HG02885 (cell line): Measurements from ENCODE around the gene BCKDHB.

Source experiments
- ATAC-seq: cut with Tn5 transposase; IDR thresholded peaks from one replicate; pipeline ENCODE4 v1.9.1; 2021; ENCODE audit warnings: mild to moderate bottlenecking; ENCODE audit not compliant: unreplicated experiment, poor library complexity

The BCKDHB gene

DNA sequence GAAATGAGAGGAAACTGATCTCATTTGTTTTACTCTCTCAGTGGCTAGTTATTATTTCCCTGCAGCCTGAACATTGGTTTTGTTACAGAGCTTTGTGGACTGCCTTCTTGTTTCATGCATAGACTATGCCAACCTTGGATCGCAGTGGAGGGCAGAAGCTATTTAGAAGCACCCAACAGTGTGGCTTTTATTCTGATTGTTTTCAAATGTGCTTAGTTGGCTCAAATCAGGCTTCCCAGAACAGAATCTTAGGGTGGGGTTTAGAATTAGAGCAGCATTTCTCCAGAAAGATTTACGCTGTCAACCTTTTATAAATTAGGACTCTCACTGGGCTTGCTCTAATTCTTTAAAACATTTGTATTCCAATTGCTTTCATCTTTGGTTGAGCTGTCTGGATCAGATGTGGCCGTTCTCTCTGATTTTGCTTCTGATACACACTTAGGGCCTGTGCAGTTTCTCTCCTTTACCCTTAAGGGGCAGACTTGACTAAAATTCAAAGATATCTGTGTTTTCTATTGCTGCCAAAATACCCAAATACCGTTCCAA is 210.3 kb downstream of the BCKDHB start:
- no peak for ATAC-seq

DNA sequence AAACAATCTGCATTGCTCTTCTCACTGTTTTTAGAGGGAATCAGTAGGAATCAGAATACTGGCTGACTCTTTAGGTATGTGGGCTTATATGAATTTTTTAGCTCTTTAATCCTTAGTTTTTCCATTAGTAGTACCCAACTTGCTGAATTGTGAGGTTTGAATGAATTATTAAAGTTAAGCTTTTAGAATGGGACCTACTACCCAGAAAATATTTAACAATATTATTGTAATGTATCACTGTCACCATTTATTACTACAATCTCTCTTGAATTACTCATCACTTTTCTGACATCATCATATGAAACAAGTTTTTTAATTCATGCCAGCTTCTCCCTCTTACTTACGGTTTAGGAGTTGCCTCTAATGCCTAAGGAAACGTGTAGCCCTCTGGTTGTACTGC is 212.7 kb downstream of the BCKDHB start:
- no peak for ATAC-seq

DNA sequence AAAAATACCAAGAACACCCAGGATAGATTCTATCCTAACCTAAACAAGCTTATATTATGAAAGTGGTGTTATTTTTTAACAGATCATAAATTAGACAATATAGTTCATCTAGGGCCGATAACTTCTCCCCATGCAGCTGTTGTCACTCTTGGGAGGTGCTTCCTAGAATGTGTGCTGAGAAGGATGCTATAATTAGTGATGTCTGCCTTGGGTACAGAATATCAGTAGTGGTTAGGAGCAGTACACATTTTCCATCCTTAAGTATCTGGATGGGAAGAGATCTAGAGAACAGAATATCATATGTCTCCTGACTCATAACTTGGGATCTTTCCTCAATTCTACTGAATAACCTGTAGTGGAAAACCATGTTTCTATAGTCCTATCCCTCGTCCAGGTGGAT is 214.5 kb downstream of the BCKDHB start:
- ATAC-seq = no peak

DNA sequence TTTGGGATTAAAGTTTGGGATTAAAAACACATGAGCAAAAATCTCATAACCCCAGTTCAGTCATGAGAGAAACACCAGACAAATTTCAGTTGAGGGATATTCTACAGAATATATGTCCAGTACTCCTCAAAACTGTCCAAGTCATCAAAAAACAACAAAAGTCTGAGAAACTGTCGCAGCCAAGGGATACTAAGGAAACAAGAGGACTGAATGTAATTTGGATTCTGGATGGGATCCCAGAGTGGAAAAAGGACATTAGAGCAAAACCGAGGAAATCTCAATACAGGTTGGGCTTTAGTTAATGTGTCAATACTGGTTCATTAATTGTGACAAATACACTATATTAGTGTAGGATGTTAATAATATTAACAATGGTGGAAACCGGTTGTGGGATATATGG is 219.3 kb downstream of the BCKDHB start:
- no peak for ATAC-seq

DNA sequence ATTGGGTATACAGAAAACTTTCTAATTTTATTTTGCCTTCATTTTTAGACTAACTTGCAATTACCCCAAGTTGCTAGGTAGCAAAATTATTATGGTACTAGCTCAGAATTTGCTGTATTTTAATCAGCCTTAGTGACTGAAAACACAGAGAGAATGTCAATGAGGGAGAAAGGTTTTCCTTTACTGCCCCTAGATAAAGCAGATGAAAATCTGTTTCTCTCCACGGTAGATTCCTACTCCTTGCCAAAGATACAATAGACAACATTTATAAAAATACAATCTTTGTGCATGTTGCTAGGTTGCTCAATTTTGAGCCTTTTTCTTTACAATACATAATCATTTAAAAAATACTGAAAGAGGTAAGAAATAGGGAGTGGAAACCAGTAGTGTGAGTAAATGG is 222.2 kb downstream of the BCKDHB start:
- ATAC-seq = no peak

DNA sequence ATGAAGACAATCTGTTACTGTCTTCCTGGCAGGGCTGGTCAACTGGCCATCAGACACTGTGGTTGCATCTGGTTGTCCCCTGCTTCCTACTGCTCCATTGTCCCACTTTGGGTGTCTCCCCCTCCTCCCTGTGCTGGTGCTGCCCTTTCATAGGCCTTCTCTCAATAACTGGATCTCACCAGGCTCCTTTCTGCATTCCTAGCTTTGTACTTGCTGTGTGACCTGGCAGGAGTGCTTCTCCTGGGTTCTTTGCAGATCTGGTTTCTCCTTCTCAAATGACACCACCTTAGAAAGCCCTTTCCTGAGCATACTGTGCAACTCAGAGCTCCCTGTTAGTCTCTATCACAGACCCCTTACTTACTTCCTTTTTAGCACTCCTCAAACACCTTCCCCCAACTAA is 223.0 kb downstream of the BCKDHB start:
- no peak for ATAC-seq

DNA sequence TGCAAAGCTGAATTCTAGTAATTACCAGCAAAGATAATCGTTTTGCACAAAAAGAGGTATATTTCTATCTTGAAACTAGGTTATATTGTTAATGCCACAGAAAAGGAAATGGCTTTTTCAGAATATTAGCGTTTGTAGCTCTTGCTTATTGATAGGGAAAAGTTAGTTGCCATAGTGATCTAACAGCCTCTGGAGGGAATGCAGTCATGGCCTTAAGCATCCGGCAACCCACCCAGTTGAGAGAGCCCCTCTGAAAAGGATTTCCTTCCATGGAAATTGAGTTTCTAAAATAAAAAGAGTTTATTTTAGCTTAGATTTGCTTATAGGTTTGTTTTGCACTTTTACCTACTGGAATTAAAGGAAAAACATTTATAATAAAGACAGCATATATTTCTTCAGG is 224.5 kb downstream of the BCKDHB start:
- ATAC-seq = no peak

DNA sequence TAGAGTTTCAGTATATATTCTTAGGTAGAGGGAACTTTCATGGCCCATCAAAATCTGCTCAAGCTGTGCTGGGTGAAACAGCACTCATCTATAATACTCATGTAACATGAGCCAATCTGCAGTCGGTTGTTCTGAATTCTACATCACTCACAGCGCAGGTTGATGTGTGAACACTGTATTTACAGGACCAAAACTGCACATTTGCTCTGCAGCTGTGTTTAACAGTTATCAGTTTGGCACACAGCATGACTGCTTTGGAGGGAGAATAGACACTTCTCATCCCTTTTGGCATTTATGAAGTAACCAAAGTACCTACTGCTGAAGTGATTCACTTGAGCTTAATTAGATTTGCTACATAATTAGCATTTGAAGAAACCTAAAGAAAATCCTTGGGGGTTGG is 225.1 kb downstream of the BCKDHB start:
- ATAC-seq = no peak

DNA sequence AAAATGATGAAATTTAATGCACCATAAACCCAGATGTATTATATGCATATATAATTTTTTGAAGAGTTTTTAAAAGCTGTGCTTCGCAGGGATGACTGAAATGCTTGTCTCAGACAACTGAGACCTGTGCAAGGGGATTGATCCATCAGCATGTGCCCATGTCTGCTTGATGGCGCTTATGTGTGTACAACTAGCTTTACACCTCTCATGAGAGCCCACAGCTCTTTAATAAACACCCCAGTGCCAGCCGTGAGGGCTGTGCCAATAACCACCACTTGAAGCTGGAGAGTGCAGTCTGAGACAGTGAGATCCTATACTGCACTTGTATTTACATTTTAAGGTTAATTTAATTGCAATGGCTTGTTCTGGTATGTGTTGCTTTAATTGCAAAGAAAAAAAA is 225.5 kb downstream of the BCKDHB start:
- ATAC-seq = no peak

DNA sequence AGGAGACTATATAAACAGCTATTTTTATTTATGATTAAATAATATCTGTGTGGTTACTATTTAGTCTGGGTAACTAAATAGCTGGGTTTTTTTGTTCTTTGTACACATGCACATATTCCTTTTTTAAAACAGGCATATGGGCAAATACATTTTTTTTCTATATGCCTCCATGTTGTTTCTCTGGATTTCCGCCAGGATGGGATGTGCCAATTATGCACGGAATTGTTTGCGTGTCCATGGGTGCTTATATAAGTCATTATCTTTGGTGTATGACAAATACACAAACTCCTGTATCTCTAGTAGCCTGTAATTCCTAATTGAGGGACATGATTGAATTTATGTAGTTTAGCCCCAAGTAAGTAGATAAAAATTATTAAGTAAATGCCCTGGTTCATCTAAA is 226.9 kb downstream of the BCKDHB start:
- ATAC-seq = no peak

DNA sequence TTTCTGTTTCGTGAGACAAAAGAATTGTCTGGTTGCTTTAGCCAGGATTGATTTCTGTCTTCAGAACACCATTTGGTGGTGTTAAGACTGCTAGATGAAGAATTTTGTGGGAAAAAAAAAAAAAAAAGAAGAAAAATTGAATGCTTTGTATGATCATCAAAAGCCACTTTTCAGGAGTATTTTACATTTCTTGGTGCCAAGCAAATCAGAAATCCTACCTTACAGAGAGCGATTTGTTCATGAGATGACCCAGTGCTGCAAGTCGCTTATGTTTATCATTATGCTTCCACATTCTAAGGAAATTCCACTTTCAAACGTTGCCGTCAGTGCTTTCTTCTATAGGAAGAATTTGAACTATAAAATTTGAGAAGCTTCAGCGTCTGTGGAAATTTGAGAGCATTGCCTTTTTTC is 228.7 kb downstream of the BCKDHB start:
- no peak for ATAC-seq

DNA sequence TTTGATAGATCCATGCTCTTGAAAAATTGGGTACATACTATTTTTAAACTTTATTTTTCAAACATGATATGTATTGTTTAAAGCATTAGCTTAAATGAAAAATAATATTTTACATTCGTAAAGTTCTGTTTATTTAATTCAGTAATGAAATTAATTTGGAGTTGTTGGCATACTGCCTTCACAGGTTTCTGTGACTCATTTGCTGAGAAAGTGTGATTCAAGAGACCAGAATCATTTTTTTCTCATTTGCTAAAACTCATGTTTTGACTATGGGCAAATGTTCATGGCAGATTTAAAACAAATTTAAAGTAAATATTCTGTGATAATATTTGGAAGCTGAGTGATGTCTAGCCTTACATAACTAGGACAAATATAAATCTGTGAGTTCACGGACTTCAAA is 230.4 kb downstream of the BCKDHB start:
- ATAC-seq = no peak

DNA sequence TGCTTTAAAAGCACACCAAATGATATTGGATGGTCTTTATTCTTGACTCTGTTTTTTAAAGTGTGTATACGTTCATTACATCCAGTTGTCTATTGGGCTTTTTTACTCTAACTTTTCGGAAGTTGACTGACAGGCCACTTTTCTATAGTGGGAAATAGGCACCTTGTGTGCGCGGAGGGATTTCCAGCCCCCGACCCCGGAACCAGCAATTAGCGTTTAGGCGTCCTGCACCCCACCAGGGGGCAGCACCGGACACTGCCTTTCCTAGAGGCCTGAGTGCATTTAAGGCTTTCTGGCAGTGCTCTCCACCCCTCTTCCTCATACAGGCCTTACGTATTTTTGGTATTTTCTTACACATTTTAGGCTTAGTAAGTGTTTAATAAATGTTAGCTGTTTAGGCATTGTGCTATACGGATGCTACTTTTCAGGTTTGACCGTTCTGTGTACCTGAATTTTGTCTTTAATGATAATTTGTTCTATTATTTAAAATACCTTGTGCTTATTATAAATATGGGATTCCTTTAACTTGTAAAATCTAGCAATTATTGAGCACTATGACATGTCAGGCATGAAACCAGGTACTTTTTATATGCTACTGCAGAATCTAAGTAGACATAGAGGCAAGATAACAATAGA is 231.8 kb downstream of the BCKDHB start:
- peak; percentile 98 for ATAC-seq

DNA sequence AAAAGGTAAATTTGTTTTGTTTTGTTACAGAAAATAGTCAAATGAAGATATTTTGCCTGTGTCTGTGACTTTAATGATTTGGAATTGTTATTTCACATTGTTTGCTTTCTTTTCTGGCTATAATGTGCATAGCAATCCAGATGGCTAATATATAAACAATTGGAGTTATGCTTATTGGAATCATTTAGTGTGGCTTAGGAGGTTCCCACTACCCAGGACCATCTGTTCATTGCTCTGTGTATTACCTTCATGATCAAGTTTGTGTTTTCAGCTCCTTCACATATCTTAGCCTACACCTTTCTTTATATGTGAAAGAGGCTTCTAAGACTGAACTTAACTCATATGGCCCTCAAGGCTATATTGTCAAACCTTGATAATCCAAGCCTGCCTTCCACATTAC is 232.9 kb downstream of the BCKDHB start:
- no peak for ATAC-seq

DNA sequence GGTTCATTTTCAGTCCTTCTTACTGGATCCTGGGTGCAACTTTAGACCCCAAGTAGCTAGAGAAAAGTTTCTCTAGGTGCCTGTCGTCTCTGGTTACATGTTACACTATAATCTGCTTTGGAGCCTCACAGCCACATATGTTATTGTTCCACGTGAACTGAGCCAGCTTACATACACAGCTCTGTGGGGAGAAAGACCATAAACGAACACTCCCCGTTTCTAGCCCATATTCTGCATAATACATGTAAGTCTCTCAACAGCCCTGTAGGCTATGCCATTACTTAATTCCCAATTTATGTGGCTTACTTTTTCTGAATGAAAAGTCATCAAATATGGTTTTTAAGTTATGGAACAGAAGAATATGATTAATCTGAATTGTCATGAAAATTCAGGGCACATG is 233.8 kb downstream of the BCKDHB start:
- ATAC-seq = no peak

DNA sequence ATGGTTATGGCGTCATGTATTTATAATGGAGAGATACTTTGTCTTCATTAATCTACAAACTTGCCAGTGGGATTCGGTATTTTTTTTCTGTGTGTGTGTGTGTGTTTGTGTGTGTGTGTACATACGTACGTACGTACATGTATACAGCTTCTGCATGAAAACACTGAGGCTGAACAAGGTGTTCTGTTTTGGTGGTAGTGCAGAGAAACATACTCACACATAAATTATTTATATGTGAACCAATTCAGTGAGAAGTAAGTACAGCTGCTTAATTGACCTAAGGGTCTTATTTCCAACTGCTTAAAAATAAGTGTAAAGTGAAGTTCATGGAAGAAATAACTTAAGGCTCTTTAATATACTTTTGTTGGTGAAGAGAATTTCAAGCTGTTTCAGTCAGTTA is 234.2 kb downstream of the BCKDHB start:
- ATAC-seq = no peak

DNA sequence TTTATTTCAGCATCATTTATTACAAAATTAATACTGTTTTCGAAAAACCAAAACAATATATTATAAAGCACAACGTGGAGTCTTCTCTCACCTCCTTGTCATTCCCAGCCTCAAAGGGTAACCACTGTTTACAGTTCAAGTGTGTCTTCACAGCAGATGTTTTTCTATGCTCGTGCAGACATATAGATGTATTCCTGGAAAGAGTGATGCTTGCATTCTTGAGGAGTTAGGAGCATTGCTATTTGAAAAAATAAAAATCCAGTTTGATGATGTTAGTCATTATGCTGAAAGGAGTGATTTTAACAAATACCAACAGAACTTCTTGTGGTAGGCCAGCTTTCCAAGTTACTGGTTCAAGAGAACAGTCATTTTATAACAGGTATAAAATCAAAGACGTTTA is 234.9 kb downstream of the BCKDHB start:
- ATAC-seq = no peak

DNA sequence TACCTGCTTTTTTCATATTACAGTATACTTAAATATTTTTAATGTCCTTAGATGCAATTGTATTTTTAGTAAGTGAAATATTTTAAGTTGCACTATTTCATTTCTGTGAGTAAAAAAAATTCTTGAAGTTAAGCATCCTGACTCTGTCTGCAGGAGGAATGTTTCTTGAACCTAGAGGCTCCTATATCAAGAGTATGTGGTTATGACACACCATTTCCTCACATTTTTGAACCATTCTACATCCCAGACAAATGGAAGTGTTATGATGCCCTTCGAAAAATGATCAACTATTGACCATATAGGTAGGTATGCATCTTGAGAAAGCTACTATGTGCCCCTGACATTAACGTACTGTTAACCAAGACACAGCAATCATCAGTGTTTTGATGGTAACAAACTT is 237.0 kb downstream of the BCKDHB start:
- ATAC-seq = no peak

DNA sequence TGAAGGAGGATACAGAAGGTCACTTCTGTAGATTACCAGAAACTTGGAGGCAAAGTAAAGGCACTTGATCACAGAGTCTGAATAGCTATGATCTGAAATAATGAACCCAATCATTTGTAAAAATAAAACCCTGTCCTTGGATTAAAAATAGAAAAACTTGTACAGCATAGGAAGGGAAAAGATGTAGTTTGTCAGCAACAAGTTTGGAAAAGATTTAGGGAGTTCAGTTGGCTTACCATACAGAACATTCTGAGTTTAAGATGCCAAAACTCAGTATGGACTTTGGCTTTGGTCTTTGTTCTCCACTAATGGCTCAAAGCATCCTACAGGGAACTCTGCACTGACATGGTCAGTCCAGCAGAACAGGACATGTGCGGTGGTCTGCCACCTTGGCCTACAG is 240.6 kb downstream of the BCKDHB start:
- ATAC-seq = no peak

DNA sequence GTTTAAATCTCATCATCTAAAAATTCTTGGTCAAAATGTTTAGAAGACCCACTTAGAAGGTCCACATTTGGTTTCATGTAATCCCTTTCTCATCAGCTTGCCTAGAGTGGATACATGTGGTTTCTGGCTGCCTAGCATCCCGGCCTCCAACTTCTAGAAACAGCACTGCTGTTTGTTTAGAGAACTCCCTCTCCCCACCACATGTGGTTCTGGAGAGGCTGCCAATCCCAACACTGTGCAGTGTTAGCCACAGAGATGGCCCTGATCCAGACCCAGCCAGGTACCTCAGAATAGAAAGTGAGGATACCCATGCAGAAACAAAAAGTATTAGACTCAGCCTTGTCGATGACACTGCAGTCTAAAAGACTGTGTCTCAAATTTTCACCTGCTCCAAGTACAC is 241.8 kb downstream of the BCKDHB start:
- no peak for ATAC-seq

DNA sequence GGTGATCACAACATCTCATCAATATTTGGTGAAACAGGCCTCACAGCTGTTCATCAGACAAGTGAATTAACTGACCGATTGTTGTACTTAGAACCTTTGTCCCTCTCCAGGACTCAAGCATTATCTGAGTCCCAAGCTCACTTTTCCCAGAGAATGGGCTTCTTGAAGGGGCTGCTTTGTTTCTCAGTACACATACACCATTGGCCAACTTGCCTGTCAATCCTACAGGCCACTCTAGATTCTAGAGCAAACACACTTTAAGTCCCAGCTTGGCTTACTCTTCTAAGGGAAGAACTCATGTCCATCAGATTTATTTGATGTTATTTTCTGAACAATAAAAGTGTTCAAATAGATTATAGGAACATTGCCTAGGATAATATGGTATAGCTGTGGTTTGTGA is 249.5 kb downstream of the BCKDHB start:
- ATAC-seq = no peak

DNA sequence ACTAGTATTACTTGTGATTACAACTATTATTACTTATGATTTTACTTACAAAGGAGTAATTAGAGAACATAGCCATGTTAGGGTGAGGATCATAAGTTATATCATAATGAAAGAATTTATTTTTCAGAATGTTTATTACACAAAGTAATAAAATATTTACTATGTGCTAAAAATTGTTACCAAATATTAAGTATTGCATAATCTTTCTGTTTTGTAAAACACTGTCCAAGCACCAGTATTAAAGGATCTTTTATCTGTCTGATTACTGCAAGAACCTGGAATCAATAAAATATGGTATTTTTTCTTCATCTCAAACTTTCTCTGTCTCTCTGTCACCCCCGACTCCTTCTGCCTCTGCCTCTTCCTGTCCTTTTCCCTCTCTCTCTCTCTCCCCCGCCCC is 250.1 kb downstream of the BCKDHB start:
- no peak for ATAC-seq

DNA sequence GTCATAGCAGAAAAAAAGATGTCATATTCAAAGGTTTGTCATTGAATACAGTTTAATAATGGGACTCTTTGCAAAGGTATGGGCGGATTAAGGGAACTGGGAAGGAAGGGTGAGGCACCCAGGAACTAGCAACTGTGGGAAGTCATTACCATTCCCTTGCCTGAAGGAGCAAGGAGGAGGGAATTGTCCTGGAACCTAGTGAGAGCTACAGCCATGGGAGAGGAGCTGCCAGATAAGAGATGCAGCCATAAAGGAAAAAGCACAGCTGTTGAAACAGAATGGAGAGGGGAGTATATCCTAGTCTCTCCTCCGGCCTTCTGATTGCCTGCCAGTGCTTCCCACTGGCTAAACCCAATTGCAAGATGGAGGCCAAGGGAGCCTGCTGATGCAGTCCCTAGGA is 250.6 kb downstream of the BCKDHB start:
- ATAC-seq = no peak
